Measurements from ENCODE around the gene AVPR2.

AVPR2 gene

GRCh38 chrX:153952373-153953026, 48.0 kb downstream of the AVPR2 start:
- DNase-seq (ENCODE audit: low spot score), result no peak

DNA sequence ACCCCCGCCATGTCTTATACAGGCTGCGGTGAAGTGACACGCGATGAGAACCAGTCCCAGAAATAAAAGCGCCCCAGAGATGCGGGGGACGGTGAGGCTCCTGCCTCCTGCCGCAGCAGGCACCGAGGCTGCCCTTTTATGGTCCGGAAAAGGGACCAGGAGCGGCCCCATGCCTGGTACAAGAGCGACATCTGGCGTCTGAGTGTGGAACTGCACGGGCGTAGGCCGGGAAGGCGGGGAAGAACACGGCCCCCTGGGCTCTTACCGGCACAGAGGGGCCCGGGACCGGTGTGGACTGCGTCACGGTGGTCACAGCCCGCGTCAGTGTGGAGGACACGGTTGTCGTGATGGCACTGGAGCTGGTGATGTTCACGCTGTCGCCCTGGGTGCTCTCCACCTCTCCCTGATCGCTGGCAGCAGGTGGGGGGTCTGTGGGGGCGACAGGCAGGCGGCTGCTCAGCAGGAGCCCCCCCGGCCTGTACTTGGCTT, 48.9 kb downstream of the AVPR2 start:
- DNase-seq (ENCODE audit: low spot score), result peak; percentile 70

- DNase-seq (ENCODE audit: low spot score), result no peak
Measured at GRCh38 chrX:153953892-153954557, 49.6 kb downstream of the AVPR2 start.

GRCh38 chrX:153954558-153955227, 50.2 kb downstream of the AVPR2 start:
- DNase-seq (ENCODE audit: low spot score), result no peak

DNA sequence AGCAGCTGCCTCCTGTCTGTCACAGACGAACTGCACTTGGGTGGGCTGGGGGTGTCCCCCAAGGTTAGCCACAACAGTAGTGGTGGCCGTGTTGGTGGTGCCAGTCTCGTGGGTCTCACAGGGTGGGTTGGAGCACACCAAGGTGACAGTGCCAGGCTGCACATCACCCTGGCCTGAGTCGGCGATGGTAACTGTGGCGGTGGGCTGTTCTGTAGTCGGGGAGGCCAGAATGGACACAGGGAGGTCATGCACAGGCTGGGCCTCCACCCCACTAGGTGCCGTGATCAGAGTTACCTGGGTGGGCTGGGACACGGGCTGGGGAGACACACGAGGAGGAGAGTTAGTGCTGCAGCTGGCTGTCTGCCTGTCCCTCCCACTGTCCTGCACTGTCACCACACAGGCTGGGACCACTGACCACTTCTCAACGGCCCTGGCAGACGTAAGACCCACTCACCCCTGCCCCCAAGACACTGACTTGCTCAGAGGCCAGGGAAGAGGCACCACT, 50.8 kb downstream of the AVPR2 start:
- DNase-seq (ENCODE audit: low spot score), result no peak

DNA sequence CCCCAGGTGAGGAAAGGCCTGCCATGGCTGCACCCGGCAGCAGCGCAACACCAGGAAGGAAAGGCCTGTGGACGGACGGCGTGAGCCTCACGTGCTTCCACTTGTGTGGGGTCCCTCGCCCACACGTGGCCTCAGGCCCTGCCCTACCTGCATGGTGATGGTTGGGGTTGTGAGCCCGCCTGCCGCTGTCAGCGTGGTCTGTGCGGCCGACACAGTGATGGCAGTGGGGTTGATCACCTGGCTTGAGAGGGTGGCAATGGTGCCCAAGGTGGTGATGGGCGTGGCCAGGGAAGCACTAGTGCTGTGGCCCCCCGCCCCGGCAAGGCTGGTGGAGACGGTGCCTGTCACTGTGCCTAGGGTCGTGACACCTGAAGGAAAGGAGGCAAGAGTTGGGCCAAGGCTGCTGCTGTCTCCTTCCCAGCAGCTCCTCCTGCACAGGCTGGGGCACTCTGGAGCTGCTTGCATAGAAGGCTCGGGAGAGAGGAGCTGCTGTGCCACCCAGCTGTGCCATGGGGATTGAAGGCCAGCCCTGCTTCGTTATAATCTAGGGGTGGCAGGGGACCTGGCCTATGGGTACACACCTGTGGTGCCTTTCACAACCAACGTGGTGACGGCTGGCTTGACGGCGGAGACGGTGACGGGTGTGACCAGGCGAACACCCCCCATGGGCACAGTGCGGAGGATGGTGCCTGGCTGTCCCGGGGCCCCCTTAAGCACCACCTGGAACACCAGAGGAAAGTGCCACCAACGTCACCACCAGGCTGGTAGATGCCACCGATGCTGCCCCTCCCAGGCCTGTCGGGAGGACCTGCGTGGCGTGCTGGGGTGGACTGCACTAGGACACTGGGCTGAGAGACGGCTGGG, 51.8 kb downstream of the AVPR2 start:
- DNase-seq (ENCODE audit: low spot score), result no peak
